NT2/D1 (cell line): ENCODE data around the gene ITGA2B.

ENCODE experiments used
- YY1 ChIP-seq: IDR thresholded peaks from 2 replicates; pipeline ENCODE4 v1.6.1; 2011; ENCODE audit not compliant: insufficient read length, insufficient read depth
- ZNF274 ChIP-seq: IDR thresholded peaks from 2 replicates; pipeline ENCODE4 v1.6.1; 2011; ENCODE audit warnings: mild to moderate bottlenecking, low read depth, low read length

DNA sequence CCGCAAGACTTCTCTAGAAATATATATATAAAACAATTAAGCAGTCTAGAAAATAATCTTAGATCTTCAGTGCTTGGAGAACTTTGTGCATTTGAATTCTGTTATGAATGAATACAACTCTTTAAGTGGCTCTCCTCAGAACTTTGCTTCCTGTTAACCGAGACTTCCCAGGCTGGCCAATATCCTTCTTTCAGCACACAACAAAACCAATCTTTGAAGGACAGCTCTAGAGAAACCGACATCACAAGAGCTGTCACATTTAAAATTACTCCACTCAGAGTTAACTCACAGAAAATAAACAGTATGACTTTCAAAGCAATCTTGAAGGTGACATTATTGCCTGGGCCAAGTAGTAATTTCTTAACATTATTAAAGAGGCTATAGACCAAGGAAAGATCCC lies 49.7 kb upstream of the ITGA2B start:
- TF ChIP-seq ZNF274 (no peak), YY1 (no peak)
